Fibroblast of the aortic adventitia (primary cell): ENCODE measurements around the gene SIGLEC1. TPM values are rescaled to one million over a fixed set of nuclear protein-coding genes. Genes with fewer than 3 reads are reported as not detected.

ENCODE experiments used
- DNase-seq: peaks from one replicate; pipeline ENCODE4 v3.0.0-alpha.2; 2010; ENCODE audit warnings: low read depth
- H3K4me3 ChIP-seq: 2 replicates; pipeline ENCODE4 v1.5.1; 2011; ENCODE audit warnings: low read depth, mild to moderate bottlenecking, control low read depth, low read length, moderate library complexity
- total RNA-seq: library from RNA; depleted of rRNA; stranded (reverse); fragments of >200 nt; gene quantifications from 2 replicates; pipeline ENCODE4 v1.2.3, GENCODE V29; 2012; ENCODE audit warnings: low replicate concordance
- TF ChIP-seq, protein P1 (sequence below): IDR thresholded peaks from 2 replicates; pipeline ENCODE4 v1.5.1; 2011; ENCODE audit warnings: mild to moderate bottlenecking, low read length, control low read depth, inconsistent platforms; ENCODE audit not compliant: insufficient read depth

SIGLEC1 gene
- total RNA-seq, 1 donor: not detected

DNA sequence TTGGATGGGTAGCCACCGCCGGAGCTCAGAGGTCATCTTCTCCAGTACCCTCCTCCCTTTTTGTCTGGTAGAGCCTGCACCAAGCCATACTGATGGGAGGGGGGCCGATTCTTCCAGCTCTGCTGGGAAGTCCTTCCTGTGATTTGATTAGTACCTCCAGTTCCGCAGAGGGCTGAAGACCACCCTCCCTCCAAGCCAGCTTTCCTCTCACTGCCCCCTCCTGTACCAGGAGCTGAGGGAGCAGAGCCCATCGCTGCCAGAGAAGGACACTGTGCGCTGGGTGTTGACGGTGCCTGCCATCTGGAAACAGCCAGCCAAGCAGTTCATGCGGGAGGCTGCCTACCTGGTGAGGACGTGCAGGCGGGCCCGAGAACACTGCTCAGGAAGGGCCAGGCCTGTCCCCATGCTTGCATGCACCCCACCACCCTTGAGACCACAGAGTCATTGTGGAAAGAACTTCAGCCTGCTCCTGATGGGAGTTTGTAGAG, 33.3 kb upstream of the SIGLEC1 start:
- TF ChIP-seq, protein P1, sequence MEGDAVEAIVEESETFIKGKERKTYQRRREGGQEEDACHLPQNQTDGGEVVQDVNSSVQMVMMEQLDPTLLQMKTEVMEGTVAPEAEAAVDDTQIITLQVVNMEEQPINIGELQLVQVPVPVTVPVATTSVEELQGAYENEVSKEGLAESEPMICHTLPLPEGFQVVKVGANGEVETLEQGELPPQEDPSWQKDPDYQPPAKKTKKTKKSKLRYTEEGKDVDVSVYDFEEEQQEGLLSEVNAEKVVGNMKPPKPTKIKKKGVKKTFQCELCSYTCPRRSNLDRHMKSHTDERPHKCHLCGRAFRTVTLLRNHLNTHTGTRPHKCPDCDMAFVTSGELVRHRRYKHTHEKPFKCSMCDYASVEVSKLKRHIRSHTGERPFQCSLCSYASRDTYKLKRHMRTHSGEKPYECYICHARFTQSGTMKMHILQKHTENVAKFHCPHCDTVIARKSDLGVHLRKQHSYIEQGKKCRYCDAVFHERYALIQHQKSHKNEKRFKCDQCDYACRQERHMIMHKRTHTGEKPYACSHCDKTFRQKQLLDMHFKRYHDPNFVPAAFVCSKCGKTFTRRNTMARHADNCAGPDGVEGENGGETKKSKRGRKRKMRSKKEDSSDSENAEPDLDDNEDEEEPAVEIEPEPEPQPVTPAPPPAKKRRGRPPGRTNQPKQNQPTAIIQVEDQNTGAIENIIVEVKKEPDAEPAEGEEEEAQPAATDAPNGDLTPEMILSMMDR: no peak
- DNase-seq: no peak
- H3K4me3 ChIP-seq: no peak overlapping the region

DNA sequence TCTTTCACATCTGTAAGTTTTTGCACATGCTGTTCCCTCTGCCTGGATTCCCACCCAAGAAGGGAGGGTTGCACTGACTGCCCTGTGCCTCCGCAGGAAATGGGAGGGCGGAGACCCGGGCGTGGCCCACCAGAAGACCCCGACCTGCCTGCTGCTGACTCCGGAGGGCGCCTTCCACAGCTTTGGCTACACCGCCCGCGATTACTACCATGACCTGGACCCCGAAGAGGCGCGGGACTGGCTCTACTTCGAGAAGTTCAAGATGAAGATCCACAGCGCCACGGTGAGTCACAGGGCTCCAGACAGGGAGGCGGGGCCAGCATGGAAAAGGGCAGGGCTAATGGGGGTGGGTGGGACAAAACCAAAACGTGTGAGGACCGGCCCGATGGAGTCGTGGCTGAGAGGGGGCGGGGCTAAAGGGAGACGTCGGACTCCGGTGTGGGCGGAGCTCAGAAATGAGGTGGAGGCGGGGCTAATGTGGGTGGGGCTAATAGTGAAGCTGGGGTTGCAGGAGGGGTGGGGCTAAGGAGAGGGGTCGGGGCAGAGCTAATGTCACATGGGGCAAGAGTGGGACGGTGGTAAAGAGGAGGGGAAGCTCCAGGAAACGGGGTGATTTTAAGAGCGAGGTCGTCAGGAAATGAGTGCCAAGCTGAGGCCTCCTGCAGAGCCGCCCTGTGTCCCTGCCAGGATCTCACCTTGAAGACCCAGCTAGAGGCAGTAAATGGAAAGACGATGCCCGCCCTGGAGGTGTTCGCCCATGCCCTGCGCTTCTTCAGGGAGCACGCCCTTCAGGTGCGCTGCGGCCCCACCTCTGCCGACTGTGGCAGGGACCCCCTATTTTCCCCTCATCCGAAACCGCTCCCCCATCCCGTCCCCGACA, 32.6 kb upstream of the SIGLEC1 start:
- TF ChIP-seq, protein P1: no peak
- no peak for DNase-seq
- H3K4me3 ChIP-seq: no peak overlapping the region

DNA sequence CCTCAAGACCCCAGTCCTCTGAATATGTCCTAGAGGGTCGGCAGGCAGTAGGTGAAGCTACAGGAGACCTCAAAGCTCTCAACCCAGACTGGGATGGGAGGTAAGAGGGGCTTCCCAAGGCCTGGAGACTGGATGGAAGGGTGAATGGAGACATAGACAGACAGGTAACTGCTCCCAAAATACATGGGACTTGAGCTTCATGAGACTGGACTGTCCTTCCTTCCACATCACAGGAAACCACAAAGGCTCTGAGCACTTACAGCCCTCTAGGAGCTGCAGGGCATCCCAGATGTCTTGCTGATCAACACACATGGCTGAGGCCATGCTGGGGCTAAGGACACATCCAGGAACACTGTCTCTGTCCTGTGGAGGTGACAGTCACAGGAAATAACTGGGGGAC, 31.6 kb upstream of the SIGLEC1 start:
- DNase-seq: no peak
- TF ChIP-seq, protein P1: no peak
- H3K4me3 ChIP-seq: no peak overlapping the region

DNA sequence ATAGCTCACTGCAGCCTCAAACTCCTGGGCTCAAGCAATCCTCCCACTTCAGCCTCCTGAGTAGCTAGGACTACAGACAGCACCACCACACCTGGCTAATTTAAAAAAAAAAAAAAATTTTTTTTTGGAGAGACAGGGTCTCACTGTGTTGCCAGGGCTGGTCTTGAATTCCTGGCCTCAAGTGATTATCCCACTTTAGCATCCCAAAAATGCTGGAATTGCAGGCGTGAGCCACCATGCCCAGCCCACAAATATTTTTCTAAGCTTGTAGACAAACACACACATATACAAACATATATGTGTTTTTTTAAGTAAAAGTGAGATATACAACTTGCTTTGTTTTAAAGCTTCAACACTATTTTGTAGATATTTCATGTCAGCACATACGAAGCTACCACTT, 30.9 kb upstream of the SIGLEC1 start:
- TF ChIP-seq, protein P1: no peak
- DNase-seq: no peak
- H3K4me3 ChIP-seq: no peak overlapping the region

DNA sequence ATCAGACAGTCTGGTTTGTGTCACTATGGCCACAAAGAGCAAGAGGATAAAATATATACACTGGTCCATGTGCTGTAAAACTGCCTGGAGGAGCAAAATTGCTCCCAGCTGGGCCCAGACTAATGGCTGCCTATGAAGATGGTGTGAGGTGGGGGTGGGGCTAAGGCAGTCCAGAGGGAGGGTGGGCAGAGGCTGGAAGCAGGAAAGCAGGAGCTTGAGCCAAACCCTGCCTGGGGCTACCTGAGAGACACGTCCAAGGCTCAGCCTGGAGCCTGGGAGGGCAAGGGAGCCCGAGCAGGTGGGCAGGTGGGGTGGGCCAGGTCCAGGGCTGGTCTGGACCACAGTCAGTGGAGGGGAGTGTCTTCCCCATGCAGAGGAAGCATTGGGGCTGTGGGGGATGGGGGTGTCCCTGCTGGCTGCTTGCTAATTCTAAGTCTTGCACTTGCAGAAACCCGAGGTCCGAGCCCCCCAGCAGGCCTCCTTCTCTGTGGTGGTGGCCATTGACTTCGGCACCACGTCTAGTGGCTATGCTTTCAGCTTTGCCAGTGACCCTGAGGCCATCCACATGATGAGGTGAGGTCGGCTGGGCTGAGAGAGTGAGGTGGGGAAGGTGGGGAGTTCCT, 29.5 kb upstream of the SIGLEC1 start:
- TF ChIP-seq, protein P1: no peak
- no peak for DNase-seq
- no peak overlapping the region for H3K4me3 ChIP-seq

DNA sequence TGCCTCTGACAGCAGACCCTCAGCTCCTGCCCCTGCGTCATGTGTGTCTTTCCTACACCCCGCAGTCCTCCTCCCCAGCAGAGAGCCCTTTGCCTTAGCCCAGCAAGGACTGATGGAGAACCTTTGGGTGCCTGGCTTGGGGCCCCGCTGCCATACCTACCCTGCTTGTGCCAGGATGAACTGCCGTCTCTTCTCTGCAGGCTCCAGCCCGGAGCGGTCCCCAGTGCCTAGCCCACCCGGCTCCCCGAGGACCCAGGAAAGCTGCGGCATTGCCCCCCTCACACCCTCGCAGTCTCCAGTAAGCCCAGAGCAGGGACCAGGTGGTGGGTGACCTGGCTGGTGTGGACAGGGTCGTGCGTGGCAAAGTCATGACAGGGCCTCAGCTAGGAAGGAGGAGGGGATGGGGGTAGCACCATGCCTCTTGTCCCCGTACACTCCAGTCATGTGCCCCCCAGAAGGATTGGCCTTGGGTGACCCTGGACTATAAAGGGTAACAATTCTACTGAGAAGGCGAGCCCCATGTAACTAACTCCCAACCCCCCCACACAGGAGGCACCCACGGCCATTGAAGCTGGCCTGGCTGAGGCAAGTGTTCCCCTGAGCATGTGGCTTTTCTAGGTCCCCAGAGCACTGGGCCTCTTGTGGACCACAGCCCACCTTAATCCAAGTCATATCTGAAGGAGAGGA, 28.4 kb upstream of the SIGLEC1 start:
- H3K4me3 ChIP-seq: no peak overlapping the region
- no peak for DNase-seq
- TF ChIP-seq, protein P1: no peak
